Osteocyte (in vitro differentiated cells): ENCODE data around the gene NOTCH3. TPM values are rescaled to one million over a fixed set of nuclear protein-coding genes. Genes with fewer than 3 reads are reported as not detected.

Source experiments
- DNase-seq: peaks from one replicate; pipeline ENCODE4 v3.0.0; 2021; ENCODE audit warnings: mixed read lengths; ENCODE audit not compliant: unreplicated experiment; ENCODE audit errors: extremely low spot score
- H3K27ac Mint-ChIP-seq: one replicate; pipeline ENCODE4 v1.8.0; 2021; ENCODE audit warnings: mild to moderate bottlenecking, mixed read lengths; ENCODE audit not compliant: unreplicated experiment
- H3K27me3 Mint-ChIP-seq: one replicate; pipeline ENCODE4 v1.8.0; 2021; ENCODE audit warnings: mixed read lengths; ENCODE audit not compliant: unreplicated experiment
- H3K36me3 Mint-ChIP-seq: one replicate; pipeline ENCODE4 v1.8.0; 2021; ENCODE audit warnings: mixed read lengths; ENCODE audit not compliant: unreplicated experiment
- H3K4me1 Mint-ChIP-seq: one replicate; pipeline ENCODE4 v1.8.0; 2021; ENCODE audit warnings: mixed read lengths; ENCODE audit not compliant: unreplicated experiment
- H3K4me3 Mint-ChIP-seq: one replicate; pipeline ENCODE4 v1.8.0; 2021; ENCODE audit warnings: mild to moderate bottlenecking, moderate library complexity, mixed read lengths; ENCODE audit not compliant: unreplicated experiment
- H3K9me3 Mint-ChIP-seq: one replicate; pipeline ENCODE4 v1.8.0; 2021; ENCODE audit warnings: mixed read lengths; ENCODE audit not compliant: unreplicated experiment
- total RNA-seq: library from RNA; stranded (reverse); gene quantifications from 2 replicates; pipeline ENCODE4 v1.2.1, GENCODE V29; 2021
- TF ChIP-seq, protein P1 (sequence below): fragments of 200-600 bp; sonication (generic); IDR thresholded peaks from 2 replicates; pipeline ENCODE4 v1.5.0; 2021; ENCODE audit warnings: antibody characterized with exemption, mild to moderate bottlenecking, moderate library complexity

The NOTCH3 gene
- total RNA-seq, 1 donor from 2014 or later = 178 TPM

DNA sequence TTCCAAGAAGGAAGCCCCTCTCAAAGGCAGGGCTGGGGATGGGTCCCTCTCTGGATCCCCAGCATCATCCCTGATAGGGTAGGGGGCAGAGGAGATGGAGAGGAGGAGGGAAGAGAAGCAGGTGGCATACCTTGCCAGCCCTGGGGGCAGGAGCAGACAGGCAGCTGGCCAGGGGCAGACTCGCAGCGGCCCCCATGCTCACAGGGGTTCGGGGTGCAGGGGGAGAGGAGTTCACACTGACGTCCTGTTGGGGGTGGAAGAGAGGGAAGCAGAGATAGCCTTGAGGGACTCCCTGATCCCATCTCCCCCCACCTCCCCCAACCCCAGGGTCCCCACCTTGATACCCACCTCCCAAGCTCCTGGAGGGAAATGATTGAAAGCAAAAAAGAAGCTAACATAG lies 16.0 kb downstream of the NOTCH3 start:
- Mint-ChIP-seq H3K4me3 (no peak overlapping the region), H3K27ac (no peak overlapping the region), H3K27me3 (no peaks in the 10 kb centered on the region), H3K4me1 (no peaks in the 10 kb centered on the region), H3K9me3 (no peaks in the 10 kb centered on the region), H3K36me3 (peaks cover 36% of the 10 kb centered on the region)
- TF ChIP-seq, protein P1, sequence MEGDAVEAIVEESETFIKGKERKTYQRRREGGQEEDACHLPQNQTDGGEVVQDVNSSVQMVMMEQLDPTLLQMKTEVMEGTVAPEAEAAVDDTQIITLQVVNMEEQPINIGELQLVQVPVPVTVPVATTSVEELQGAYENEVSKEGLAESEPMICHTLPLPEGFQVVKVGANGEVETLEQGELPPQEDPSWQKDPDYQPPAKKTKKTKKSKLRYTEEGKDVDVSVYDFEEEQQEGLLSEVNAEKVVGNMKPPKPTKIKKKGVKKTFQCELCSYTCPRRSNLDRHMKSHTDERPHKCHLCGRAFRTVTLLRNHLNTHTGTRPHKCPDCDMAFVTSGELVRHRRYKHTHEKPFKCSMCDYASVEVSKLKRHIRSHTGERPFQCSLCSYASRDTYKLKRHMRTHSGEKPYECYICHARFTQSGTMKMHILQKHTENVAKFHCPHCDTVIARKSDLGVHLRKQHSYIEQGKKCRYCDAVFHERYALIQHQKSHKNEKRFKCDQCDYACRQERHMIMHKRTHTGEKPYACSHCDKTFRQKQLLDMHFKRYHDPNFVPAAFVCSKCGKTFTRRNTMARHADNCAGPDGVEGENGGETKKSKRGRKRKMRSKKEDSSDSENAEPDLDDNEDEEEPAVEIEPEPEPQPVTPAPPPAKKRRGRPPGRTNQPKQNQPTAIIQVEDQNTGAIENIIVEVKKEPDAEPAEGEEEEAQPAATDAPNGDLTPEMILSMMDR = no peak
- no peak for DNase-seq

DNA sequence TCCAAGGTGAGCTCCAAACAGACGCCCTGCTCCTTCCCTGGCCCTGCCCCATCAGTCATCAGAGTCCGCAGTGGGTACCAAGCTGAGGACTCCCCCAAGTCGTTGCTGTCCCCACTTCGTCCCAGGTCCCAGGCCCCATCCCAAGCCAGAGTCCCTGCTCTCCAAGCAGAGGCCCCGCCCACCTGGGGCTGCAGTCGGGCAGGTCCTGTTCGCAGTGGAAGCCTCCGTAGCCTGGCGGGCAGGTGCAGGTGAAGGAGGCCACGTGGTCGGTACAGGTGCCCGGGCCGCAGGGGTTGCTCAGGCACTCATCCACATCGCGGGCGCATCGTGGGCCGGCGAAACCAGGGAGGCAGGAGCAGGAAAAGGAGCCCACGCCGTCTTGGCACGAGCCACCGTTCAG lies 19.4 kb downstream of the NOTCH3 start:
- Mint-ChIP-seq H3K27me3 (no peaks in the 10 kb centered on the region), H3K4me3 (no peak overlapping the region), H3K27ac (no peak overlapping the region), H3K4me1 (peaks cover 5% of the 10 kb centered on the region), H3K36me3 (peaks cover 33% of the 10 kb centered on the region), H3K9me3 (no peaks in the 10 kb centered on the region)
- no peak for DNase-seq
- TF ChIP-seq, protein P1 = no peak

DNA sequence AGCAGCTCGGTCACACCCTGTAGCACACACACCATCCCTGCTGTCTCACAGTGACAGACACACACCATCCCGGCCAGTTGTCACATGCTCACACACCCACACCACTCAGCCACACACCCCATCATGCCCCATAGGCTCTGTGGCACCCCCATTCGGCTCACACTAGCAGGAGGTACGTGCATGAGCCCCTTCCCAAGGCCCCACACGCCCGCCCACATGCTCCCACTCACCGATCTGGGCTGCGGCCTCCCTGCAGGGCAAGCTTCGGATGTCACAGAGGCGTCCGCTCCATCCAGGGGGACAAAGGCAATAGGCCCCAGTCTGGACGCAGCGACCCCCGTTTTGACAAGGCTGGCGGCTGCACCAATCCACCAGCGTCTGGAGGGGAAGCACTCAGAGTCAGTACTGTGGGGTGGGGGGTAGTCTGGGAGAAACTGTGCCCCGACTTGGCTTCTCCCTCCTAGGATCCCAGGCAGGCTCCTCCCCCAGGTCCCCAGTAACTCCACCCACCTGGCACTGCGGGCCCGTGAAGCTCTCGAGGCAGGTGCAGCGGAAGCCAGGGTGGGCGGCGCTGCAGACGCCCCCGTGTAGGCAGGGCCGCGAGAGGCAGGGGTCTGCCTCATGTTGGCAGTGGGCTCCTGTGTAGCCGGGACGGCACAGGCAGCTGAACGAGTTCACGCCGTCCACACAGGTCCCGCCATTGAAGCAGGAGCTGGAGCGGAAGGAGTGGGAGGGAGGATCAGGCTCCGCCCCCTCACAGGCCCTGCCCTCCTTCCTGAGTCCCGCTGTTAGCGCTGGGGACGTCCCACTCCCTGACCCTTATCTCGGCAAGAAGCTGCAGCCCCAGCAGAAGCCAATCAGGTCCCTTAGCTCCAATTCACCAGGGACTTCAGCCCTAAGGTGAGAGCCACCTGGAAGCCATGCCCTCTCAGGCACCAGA lies 20.1 kb downstream of the NOTCH3 start:
- TF ChIP-seq, protein P1 = no peak
- Mint-ChIP-seq H3K27me3 (no peaks in the 10 kb centered on the region), H3K4me3 (no peak overlapping the region), H3K4me1 (peaks cover 5% of the 10 kb centered on the region), H3K36me3 (peaks cover 31% of the 10 kb centered on the region), H3K9me3 (no peaks in the 10 kb centered on the region), H3K27ac (no peak overlapping the region)
- DNase-seq = no peak

GRCh38 chr19:15178629-15179308 lies 22.0 kb downstream of the NOTCH3 start:
- Mint-ChIP-seq H3K4me3 (no peak overlapping the region), H3K4me1 (peaks cover 5% of the 10 kb centered on the region), H3K27ac (peak overlapping the region; percentile 18), H3K9me3 (no peaks in the 10 kb centered on the region), H3K36me3 (peaks cover 28% of the 10 kb centered on the region), H3K27me3 (no peaks in the 10 kb centered on the region)
- TF ChIP-seq, protein P1 = no peak
- no peak for DNase-seq
